GM12801 (cell line): ENCODE measurements around the gene ZNF80.
"Not testable (repeated sequence)": the region's sequence is repeated elsewhere in the genome, so short reads cannot be mapped to it uniquely, and the experiment has no call there.

ENCODE experiments used
- CTCF ChIP-seq: IDR thresholded peaks from one replicate; pipeline ENCODE4 v1.5.1; 2011; ENCODE audit warnings: control low read depth; ENCODE audit not compliant: insufficient read length; ENCODE audit errors: extremely low read depth

ZNF80 gene

GRCh38 chr3:114237478-114237877 is at the start of gene ZNF80:
ZNF80 (minus strand) TSS chr3:114237578; CDS start chr3:114237074, 504 bp downstream.
- TF ChIP-seq CTCF = not testable (repeated sequence)

GRCh38 chr3:114286266-114286665 is 48.9 kb upstream of the ZNF80 start:
- TF ChIP-seq CTCF = no peak

- TF ChIP-seq CTCF = no peak
Measured at GRCh38 chr3:114285648-114286230, 48.4 kb upstream of the ZNF80 start.

GRCh38 chr3:114284644-114285043 is 47.3 kb upstream of the ZNF80 start:
- no peak for TF ChIP-seq CTCF

- no peak for TF ChIP-seq CTCF
Measured at GRCh38 chr3:114274929-114275328, 37.6 kb upstream of the ZNF80 start.

- TF ChIP-seq CTCF = no peak
Measured at GRCh38 chr3:114272271-114272670, 34.9 kb upstream of the ZNF80 start.

- no peak for TF ChIP-seq CTCF
Measured at GRCh38 chr3:114270019-114270418, 32.6 kb upstream of the ZNF80 start.
